Lower leg skin (tissue), 4 donors: ENCODE results near the gene TNS3. TPM values are rescaled to one million over a fixed set of nuclear protein-coding genes. Genes with fewer than 3 reads are reported as not detected.

Experiments used
- DNase-seq, 2 donors: peaks; one replicate each; pipeline ENCODE4 v3.0.0-alpha.2; 2019; ENCODE audit warnings: low spot score in 2 of 2
- H3K4me3 ChIP-seq: fragments of 200-600 bp; sonication (generic); 2 replicates; pipeline ENCODE4 v1.5.1; 2017; ENCODE audit warnings: mild to moderate bottlenecking, low read depth; ENCODE audit not compliant: poor library complexity, severe bottlenecking
- POLR2A ChIP-seq, 2 donors: fragments of 450-650 bp; IDR thresholded peaks; one replicate each; pipeline ENCODE4 v1.6.1; 2016 to 2017; ENCODE audit warnings: antibody characterized with exemption in 2 of 2, mild to moderate bottlenecking in 1 of 2, moderate library complexity in 1 of 2
- WGBS, 2 donors: methylation state at CpG; one replicate each; pipeline ENCODE4 v1.1.5; 2018; 5-methylcytosine and 5-hydroxymethylcytosine counted together
- intact Hi-C: fragments of 100-400 bp; cut with DNase I; formaldehyde crosslinking; loops from one replicate; pipeline ENCODE4 v1.15.0; 2023; ENCODE audit warnings: low total_unique reads
- total RNA-seq, 4 donors: library from RNA; depleted of rRNA; stranded (reverse); fragments of >200 nt; gene quantifications; one replicate each; pipeline ENCODE4 v1.1.0, GENCODE V29; 2016
- TF ChIP-seq, protein P1 (sequence below), 3 donors: fragments of 450-650 bp; IDR thresholded peaks; one replicate each; pipeline ENCODE4 v1.5.1; 2016; ENCODE audit warnings: antibody characterized with exemption in 3 of 3, mild to moderate bottlenecking in 3 of 3, moderate library complexity in 2 of 3

TNS3 gene
- total RNA-seq, 4 donors from 2014 or later = 19.5 to 33.9 (median 25.5) TPM

- no peak for TF ChIP-seq POLR2A (IDR thresholded peaks at IDR 0.05)
- TF ChIP-seq, protein P1, sequence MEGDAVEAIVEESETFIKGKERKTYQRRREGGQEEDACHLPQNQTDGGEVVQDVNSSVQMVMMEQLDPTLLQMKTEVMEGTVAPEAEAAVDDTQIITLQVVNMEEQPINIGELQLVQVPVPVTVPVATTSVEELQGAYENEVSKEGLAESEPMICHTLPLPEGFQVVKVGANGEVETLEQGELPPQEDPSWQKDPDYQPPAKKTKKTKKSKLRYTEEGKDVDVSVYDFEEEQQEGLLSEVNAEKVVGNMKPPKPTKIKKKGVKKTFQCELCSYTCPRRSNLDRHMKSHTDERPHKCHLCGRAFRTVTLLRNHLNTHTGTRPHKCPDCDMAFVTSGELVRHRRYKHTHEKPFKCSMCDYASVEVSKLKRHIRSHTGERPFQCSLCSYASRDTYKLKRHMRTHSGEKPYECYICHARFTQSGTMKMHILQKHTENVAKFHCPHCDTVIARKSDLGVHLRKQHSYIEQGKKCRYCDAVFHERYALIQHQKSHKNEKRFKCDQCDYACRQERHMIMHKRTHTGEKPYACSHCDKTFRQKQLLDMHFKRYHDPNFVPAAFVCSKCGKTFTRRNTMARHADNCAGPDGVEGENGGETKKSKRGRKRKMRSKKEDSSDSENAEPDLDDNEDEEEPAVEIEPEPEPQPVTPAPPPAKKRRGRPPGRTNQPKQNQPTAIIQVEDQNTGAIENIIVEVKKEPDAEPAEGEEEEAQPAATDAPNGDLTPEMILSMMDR (IDR thresholded peaks at IDR 0.05) = no peak
- WGBS, 2 donors = 95 to 96% methylated on average over 11 of the region's 11 CpGs
- intact Hi-C loops = no loop called here
- DNase-seq = peak in 1 of 2 donors; percentile 61
- H3K4me3 ChIP-seq = no peak overlapping the region
These were observed 353.4 kb downstream of the TNS3 start for GRCh38 chr7:47228386-47229014.

GRCh38 chr7:47227762-47228177, 354.1 kb downstream of the TNS3 start:
- peak in 1 of 2 donors; percentile 84 for DNase-seq
- TF ChIP-seq POLR2A (IDR thresholded peaks at IDR 0.05) = no peak
- TF ChIP-seq, protein P1 (IDR thresholded peaks at IDR 0.05) = no peak
- intact Hi-C loops = no loop called here
- H3K4me3 ChIP-seq = no peak overlapping the region
- 51 to 73% methylated on average over 5 to 6 of the region's 6 CpGs for WGBS, 2 donors

- intact Hi-C loops = no loop called here
- no peak overlapping the region for H3K4me3 ChIP-seq
- 75 to 83% methylated on average over 5 of the region's 5 CpGs for WGBS, 2 donors
- peak in 1 of 2 donors; percentile 58 for DNase-seq
- TF ChIP-seq, protein P1 (IDR thresholded peaks at IDR 0.05) = no peak
- TF ChIP-seq POLR2A (IDR thresholded peaks at IDR 0.05) = no peak
These were observed 355.2 kb downstream of the TNS3 start for GRCh38 chr7:47226696-47227095.

GRCh38 chr7:47225387-47226131, 356.4 kb downstream of the TNS3 start:
- intact Hi-C loops = no loop called here
- no peak overlapping the region for H3K4me3 ChIP-seq
- peak in 1 of 2 donors; percentile 50 for DNase-seq
- 79 to 88% methylated on average over 3 of the region's 3 CpGs for WGBS, 2 donors
- TF ChIP-seq, protein P1 (IDR thresholded peaks at IDR 0.05) = no peak
- TF ChIP-seq POLR2A (IDR thresholded peaks at IDR 0.05) = no peak
